KG1 (cell line): ENCODE measurements around the gene CELSR2.

Source experiments
- DNase-seq: peaks from one replicate; lab custom pipeline; 2025; lab: John Stamatoyannopoulos, UW

The CELSR2 gene

GRCh38 chr1:109265016-109265415, 15.7 kb downstream of the CELSR2 start:
- no peak for DNase-seq

GRCh38 chr1:109265741-109266330, 16.5 kb downstream of the CELSR2 start:
- DNase-seq = no peak

GRCh38 chr1:109266965-109267364, 17.6 kb downstream of the CELSR2 start:
- no peak for DNase-seq

GRCh38 chr1:109267743-109268300, 18.5 kb downstream of the CELSR2 start:
- DNase-seq = no peak

GRCh38 chr1:109268431-109269211, 19.3 kb downstream of the CELSR2 start:
- no peak for DNase-seq

- DNase-seq = no peak
Measured at GRCh38 chr1:109269212-109269980, 20.1 kb downstream of the CELSR2 start.

GRCh38 chr1:109269981-109270622, 20.8 kb downstream of the CELSR2 start:
- no peak for DNase-seq

GRCh38 chr1:109270623-109271317, 21.4 kb downstream of the CELSR2 start:
- DNase-seq = no peak

GRCh38 chr1:109271458-109271857, 22.1 kb downstream of the CELSR2 start:
- no peak for DNase-seq

GRCh38 chr1:109272021-109272799, 22.9 kb downstream of the CELSR2 start:
- DNase-seq = no peak

GRCh38 chr1:109272831-109273547, 23.6 kb downstream of the CELSR2 start:
- no peak for DNase-seq

GRCh38 chr1:109273570-109274288, 24.4 kb downstream of the CELSR2 start:
- no peak for DNase-seq

- no peak for DNase-seq
Measured at GRCh38 chr1:109274533-109275476, 25.5 kb downstream of the CELSR2 start.

GRCh38 chr1:109275706-109276345, 26.5 kb downstream of the CELSR2 start:
- DNase-seq = no peak

GRCh38 chr1:109277434-109278204, 28.3 kb downstream of the CELSR2 start:
- DNase-seq = no peak

- no peak for DNase-seq
Measured at GRCh38 chr1:109279615-109280278, 30.4 kb downstream of the CELSR2 start.
